H1 (cell line): ENCODE data around the gene PKN1. TPM values are rescaled to one million over a fixed set of nuclear protein-coding genes. Genes with fewer than 3 reads are reported as not detected.

Experiments
- CHD7 ChIP-seq: fragments of 300-600 bp; sonication (generic); IDR thresholded peaks from 2 replicates; pipeline ENCODE4 v1.7.1; 2012; ENCODE audit warnings: low read length, moderate library complexity, mild to moderate bottlenecking, inconsistent platforms; ENCODE audit not compliant: insufficient replicate concordance
- FOSL1 ChIP-seq: IDR thresholded peaks from 2 replicates; pipeline ENCODE4 v1.6.1; 2011; ENCODE audit warnings: mild to moderate bottlenecking, low read depth, low read length, moderate library complexity; ENCODE audit not compliant: insufficient read depth
- JUND ChIP-seq: IDR thresholded peaks from 2 replicates; pipeline ENCODE4 v1.6.1; 2011; ENCODE audit warnings: mild to moderate bottlenecking, improper control_type of control experiment, low read length
- SP4 ChIP-seq: IDR thresholded peaks from 2 replicates; pipeline ENCODE4 v1.6.1; 2012; ENCODE audit warnings: low read length, inconsistent platforms
- TCF12 ChIP-seq: IDR thresholded peaks from 2 replicates; pipeline ENCODE4 v1.6.1; 2011; ENCODE audit warnings: low read depth, mild to moderate bottlenecking, low read length
- polyA plus RNA-seq, 7 experiments: library from polyadenylated mRNA; depleted of rRNA in 3 of 7; stranded (reverse) in 5 of 7; unstranded in 2 of 7; fragments of >200 nt in 5 of 7; fragments of 200-250 nt in 2 of 7; gene quantifications; 1 replicate in 5 of 7; 2 replicates in 1 of 7; 4 replicates in 1 of 7; pipeline versions ENCODE4 v1.2.1 to v1.2.3, GENCODE V29; 2011 to 2013; ENCODE audit warnings: missing spikeins in 2 of 7, mixed read lengths in 2 of 7
- total RNA-seq: library from RNA; stranded (reverse); fragmentation: NEBNext Ultra II Directional; extraction: Animal tissue kit (Norgen Biotek cat#: 25700); gene quantifications from 2 replicates; pipeline ENCODE4 v1.2.1, GENCODE V29; 2021
- TF ChIP-seq, protein P1 (sequence below): IDR thresholded peaks from 2 replicates; pipeline ENCODE4 v1.6.1; 2012; ENCODE audit warnings: low read length, inconsistent platforms

Gene PKN1
- total and polyA plus RNA-seq, 2 of the 8 experiments (the other 6 are each of a cell fraction or from before 2014, with no cell fraction given), result 65.2 to 162 TPM

- TF ChIP-seq JUND (0 out of 2 replicates have a peak, but pooled peaks have one; percentile 6), SP4 (no peak), FOSL1 (no peak), CHD7 (no peak), TCF12 (no peak)
- TF ChIP-seq, protein P1, sequence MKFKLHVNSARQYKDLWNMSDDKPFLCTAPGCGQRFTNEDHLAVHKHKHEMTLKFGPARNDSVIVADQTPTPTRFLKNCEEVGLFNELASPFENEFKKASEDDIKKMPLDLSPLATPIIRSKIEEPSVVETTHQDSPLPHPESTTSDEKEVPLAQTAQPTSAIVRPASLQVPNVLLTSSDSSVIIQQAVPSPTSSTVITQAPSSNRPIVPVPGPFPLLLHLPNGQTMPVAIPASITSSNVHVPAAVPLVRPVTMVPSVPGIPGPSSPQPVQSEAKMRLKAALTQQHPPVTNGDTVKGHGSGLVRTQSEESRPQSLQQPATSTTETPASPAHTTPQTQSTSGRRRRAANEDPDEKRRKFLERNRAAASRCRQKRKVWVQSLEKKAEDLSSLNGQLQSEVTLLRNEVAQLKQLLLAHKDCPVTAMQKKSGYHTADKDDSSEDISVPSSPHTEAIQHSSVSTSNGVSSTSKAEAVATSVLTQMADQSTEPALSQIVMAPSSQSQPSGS, result no peak
Observed at GRCh38 chr19:14432791-14433553, at the start of gene PKN1 (continued).
